ENCODE data around the gene DOK6. TPM values are rescaled to one million over a fixed set of nuclear protein-coding genes. Genes with fewer than 3 reads are reported as not detected.
A peak's percentile ranks its signal among the peaks of the same experiment; 100 is the strongest.

The DOK6 gene
- total and polyA plus RNA-seq, 2 of the 13 experiments (the other 11 are each of a cell fraction or from before 2014, with no cell fraction given): 17.0 to 17.2 TPM

DNA sequence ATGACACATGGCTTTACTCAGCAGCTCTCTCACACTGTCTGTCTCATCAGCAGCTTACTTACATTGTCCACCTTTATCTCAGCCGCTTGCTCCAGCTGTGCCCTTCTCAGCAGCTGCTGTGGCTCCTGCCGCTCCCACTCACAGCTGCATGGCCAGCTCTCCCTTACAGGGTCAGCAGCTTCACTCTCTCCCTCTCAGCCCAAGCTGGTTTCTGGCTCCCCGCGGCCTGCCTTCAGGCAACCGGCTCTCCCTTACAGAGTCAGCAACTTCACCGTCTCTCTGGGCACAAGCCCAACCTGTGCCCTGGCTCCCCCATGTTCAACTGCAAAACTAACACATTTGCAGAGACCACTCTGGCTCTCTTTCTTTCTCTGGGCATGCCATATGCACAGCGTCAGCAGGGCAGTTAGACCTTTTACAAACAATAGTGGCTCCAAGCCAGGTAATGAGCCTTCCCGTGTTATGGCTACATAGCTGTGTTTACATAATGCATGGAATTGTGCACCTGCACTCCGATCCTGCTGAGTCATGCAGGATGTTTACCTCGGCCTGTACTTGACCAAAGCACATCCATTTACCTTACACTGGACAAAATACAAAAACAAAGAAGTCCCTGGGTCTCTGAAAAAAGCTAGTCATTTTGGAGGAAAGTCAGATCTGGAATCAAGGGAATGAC lies 167.3 kb downstream of the DOK6 start (continued):
- TF ChIP-seq, protein P1, sequence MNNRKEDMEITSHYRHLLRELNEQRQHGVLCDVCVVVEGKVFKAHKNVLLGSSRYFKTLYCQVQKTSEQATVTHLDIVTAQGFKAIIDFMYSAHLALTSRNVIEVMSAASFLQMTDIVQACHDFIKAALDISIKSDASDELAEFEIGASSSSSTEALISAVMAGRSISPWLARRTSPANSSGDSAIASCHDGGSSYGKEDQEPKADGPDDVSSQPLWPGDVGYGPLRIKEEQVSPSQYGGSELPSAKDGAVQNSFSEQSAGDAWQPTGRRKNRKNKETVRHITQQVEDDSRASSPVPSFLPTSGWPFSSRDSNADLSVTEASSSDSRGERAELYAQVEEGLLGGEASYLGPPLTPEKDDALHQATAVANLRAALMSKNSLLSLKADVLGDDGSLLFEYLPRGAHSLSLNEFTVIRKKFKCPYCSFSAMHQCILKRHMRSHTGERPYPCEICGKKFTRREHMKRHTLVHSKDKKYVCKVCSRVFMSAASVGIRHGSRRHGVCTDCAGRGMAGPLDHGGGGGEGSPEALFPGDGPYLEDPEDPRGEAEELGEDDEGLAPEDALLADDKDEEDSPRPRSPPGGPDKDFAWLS (CRISPR knock-in tag; IDR thresholded peaks at IDR 0.05; ENCODE audit: borderline replicate concordance): no peak
- TF ChIP-seq, protein P2, sequence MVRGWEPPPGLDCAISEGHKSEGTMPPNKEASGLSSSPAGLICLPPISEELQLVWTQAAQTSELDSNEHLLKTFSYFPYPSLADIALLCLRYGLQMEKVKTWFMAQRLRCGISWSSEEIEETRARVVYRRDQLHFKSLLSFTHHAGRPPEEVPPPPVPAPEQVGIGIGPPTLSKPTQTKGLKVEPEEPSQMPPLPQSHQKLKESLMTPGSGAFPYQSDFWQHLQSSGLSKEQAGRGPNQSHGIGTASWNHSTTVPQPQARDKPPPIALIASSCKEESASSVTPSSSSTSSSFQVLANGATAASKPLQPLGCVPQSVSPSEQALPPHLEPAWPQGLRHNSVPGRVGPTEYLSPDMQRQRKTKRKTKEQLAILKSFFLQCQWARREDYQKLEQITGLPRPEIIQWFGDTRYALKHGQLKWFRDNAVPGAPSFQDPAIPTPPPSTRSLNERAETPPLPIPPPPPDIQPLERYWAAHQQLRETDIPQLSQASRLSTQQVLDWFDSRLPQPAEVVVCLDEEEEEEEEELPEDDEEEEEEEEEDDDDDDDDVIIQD (CRISPR knock-in tag; IDR thresholded peaks at IDR 0.05; ENCODE audit: low read depth): peak; percentile 99
- TF ChIP-seq ZNF264 (CRISPR knock-in tag; IDR thresholded peaks at IDR 0.05) (no peak), TBP (CRISPR knock-in tag; IDR thresholded peaks at IDR 0.05) (no peak), PHF21A (CRISPR knock-in tag; IDR thresholded peaks at IDR 0.05) (no peak), ZNF225 (CRISPR knock-in tag; IDR thresholded peaks at IDR 0.05) (no peak), ZFAT (CRISPR knock-in tag; conservative IDR thresholded peaks at IDR 0.05) (no peak), PCBP2 (optimal IDR thresholded peaks at IDR 0.05; ENCODE audit: low read depth, low read length, poor library complexity, severe bottlenecking) (no peak), SP1 (IDR thresholded peaks at IDR 0.05) (no peak), SP1 (CRISPR knock-in tag; IDR thresholded peaks at IDR 0.05) (no peak), ASH2L (IDR thresholded peaks at IDR 0.05; ENCODE audit: insufficient read length, low read depth, low read length) (no peak), NONO (IDR thresholded peaks at IDR 0.05) (no peak), NONO (CRISPR knock-in tag; conservative IDR thresholded peaks at IDR 0.05) (no peak), POGZ (CRISPR knock-in tag; IDR thresholded peaks at IDR 0.05) (peak; percentile 79; the same call in 1 of the 2 replicates), HOXD1 (CRISPR knock-in tag; IDR thresholded peaks at IDR 0.05) (no peak), ZNF543 (CRISPR knock-in tag; IDR thresholded peaks at IDR 0.05) (no peak), NFRKB (IDR thresholded peaks at IDR 0.05) (no peak), JUN (CRISPR knock-in tag; IDR thresholded peaks at IDR 0.05) (no peak), ZSCAN29 (CRISPR knock-in tag; conservative IDR thresholded peaks at IDR 0.05) (no peak), CBX5 (CRISPR knock-in tag; IDR thresholded peaks at IDR 0.05; ENCODE audit: borderline replicate concordance) (0 out of 2 replicates have a peak, but pooled peaks have one; percentile 7), RFX1 (IDR thresholded peaks at IDR 0.05) (no peak), HNRNPUL1 (IDR thresholded peaks at IDR 0.05; ENCODE audit: low read depth, low read length) (no peak), ZNF788 (CRISPR knock-in tag; IDR thresholded peaks at IDR 0.05; ENCODE audit: borderline replicate concordance) (no peak)
- TF ChIP-seq, protein P3, sequence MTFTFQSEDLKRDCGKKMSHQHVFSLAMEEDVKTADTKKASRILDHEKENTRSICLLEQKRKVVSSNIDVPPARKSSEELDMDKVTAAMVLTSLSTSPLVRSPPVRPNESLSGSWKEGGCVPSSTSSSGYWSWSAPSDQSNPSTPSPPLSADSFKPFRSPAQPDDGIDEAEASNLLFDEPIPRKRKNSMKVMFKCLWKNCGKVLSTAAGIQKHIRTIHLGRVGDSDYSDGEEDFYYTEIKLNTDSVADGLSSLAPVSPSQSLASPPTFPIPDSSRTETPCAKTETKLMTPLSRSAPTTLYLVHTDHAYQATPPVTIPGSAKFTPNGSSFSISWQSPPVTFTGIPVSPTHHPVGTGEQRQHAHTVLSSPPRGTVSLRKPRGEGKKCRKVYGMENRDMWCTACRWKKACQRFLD (CRISPR knock-in tag; IDR thresholded peaks at IDR 0.05; ENCODE audit: borderline replicate concordance): no peak
- TF ChIP-seq, protein P4, sequence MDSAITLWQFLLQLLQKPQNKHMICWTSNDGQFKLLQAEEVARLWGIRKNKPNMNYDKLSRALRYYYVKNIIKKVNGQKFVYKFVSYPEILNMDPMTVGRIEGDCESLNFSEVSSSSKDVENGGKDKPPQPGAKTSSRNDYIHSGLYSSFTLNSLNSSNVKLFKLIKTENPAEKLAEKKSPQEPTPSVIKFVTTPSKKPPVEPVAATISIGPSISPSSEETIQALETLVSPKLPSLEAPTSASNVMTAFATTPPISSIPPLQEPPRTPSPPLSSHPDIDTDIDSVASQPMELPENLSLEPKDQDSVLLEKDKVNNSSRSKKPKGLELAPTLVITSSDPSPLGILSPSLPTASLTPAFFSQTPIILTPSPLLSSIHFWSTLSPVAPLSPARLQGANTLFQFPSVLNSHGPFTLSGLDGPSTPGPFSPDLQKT (CRISPR knock-in tag; IDR thresholded peaks at IDR 0.05; ENCODE audit: borderline replicate concordance): no peak
- TF ChIP-seq, protein P5, sequence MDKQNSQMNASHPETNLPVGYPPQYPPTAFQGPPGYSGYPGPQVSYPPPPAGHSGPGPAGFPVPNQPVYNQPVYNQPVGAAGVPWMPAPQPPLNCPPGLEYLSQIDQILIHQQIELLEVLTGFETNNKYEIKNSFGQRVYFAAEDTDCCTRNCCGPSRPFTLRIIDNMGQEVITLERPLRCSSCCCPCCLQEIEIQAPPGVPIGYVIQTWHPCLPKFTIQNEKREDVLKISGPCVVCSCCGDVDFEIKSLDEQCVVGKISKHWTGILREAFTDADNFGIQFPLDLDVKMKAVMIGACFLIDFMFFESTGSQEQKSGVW (CRISPR knock-in tag; IDR thresholded peaks at IDR 0.05; ENCODE audit: borderline replicate concordance): no peak
